ENCODE measurements around the gene FIG4.

Gene FIG4

DNA sequence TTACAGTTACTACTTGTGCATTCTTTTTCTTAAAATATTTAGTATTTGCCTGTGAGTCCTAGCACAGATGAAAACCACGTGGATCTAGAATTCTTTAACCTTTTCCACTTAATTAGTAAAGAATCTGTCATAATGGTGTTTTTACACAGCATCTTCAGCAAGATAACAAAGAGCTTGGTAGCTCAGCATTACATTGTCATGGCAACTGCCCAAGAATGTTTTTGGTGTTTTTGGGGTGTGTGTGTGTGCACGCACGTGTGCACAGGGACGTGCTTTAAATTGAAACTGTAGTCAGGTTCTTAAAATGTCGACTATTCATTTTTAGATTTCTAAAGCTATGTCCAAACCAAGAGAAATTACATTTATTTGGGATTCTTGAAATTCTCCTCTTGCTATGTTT is 108.0 kb downstream of the FIG4 start:
- no peak overlapping the region for H3K27ac ChIP-seq
- H3K27me3 ChIP-seq = no peaks in the 10 kb centered on the region
- H3K4me3 ChIP-seq = no peak overlapping the region
- H3K4me1 ChIP-seq = peaks cover 0 to 6% (median 4%) of the 10 kb centered on the region in 4 donors
- peaks cover 10 to 46% (median 24%) of the 10 kb centered on the region in 3 donors for H3K36me3 ChIP-seq
- TF ChIP-seq CTCF (IDR thresholded peaks at IDR 0.05) = no peak
- DNase-seq = no peak
- no peaks in the 10 kb centered on the region for H3K9me3 ChIP-seq
- intact Hi-C loops (cut with DNase I; ENCODE audit: low total_unique reads) = no loop called here

DNA sequence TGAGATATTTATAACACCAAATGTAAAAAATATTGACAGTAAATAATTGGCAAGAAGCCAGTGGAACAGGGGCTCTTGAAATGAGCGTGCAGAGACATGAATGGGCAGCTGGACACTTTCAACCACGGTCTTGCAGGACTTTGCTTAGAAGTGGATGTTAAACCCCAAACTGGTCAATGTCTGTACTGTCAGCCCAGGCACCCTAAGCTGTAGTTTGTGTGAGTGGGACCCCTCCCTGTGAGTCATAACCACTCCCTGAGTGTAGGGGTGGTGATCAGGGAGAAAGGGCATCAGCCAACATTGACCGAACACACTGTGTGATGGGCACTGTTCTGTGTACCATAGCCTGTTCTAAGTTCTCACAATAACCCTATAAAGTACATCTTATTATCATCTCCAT is 108.6 kb downstream of the FIG4 start:
- Histone ChIP-seq H3K36me3 (peaks cover 10 to 46% (median 24%) of the 10 kb centered on the region in 3 donors), H3K27ac (no peak overlapping the region), H3K9me3 (no peaks in the 10 kb centered on the region), H3K27me3 (no peaks in the 10 kb centered on the region), H3K4me1 (peaks cover 0 to under 1% (median 0%) of the 10 kb centered on the region in 4 donors), H3K4me3 (no peak overlapping the region)
- DNase-seq = no peak
- intact Hi-C loops (cut with DNase I; ENCODE audit: low total_unique reads) = no loop called here
- no peak for TF ChIP-seq CTCF (IDR thresholded peaks at IDR 0.05)

DNA sequence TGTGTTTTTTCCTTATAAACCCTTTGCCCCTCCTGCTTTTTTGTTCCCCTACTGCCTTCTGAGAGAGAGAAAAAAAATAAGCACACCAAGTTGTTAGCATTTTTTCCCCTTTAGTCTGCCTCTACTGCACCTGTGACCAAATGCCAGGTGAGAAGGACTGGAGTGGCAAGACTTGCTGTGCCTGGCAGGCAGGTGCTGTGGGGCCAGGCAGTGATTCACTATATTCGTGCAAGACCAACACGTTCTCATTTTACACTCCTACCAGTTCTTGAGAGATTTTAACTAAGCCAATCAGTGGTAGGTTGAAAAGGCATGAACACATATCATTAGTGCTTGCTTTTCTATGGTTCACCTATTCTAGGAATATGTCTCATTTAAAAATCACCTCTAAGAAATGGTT is 109.7 kb downstream of the FIG4 start:
- no peak overlapping the region for H3K4me3 ChIP-seq
- intact Hi-C loops (cut with DNase I; ENCODE audit: low total_unique reads) = no loop called here
- TF ChIP-seq CTCF (IDR thresholded peaks at IDR 0.05) = no peak
- H3K27me3 ChIP-seq = no peaks in the 10 kb centered on the region
- no peaks in the 10 kb centered on the region for H3K9me3 ChIP-seq
- H3K4me1 ChIP-seq = no peaks in the 10 kb centered on the region
- no peak for DNase-seq
- H3K27ac ChIP-seq = no peak overlapping the region
- H3K36me3 ChIP-seq = peaks cover 10 to 46% (median 22%) of the 10 kb centered on the region in 3 donors

DNA sequence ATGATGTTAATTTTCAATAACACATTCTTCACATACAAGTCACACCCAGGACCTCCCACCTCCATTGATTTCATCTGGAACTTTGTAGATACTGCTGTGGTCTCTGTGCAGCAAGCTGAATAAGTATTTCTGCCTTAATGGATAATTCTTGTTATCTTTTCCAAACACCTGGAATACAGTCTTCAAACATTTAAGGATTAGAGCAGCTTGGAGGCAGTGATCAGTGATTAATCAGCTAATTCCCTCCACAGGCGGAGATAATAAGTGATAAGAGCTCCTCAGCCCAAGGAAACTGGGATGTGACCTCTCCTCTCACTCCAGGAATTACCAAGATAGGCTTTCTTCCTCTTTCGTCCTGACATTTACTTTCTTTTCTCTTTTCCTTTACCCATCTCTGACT is 110.7 kb downstream of the FIG4 start:
- intact Hi-C loops (cut with DNase I; ENCODE audit: low total_unique reads) = no loop called here
- TF ChIP-seq CTCF (IDR thresholded peaks at IDR 0.05) = no peak
- no peak overlapping the region for H3K27ac ChIP-seq
- peaks cover 10 to 36% (median 11%) of the 10 kb centered on the region in 3 donors for H3K36me3 ChIP-seq
- DNase-seq = no peak
- H3K9me3 ChIP-seq = no peaks in the 10 kb centered on the region
- no peaks in the 10 kb centered on the region for H3K4me1 ChIP-seq
- H3K27me3 ChIP-seq = no peaks in the 10 kb centered on the region
- no peak overlapping the region for H3K4me3 ChIP-seq

DNA sequence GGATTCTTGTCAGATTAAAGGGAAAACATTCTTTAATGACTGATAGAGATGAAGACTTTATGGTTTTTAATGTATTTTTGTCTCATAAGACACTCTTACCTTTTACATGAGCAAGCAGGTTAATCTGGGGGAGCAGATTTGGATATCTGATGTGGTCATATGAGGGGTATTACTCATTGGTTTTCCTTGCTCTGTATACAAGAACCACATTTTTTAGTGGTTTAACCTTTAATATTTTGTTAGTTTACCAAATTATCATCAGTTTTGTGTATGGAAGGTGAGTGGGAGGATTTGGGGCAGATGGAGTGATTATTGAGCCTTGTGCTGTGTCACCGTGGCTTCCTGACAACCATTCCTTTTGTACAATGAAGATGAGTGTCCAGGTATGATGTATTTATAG is 112.9 kb downstream of the FIG4 start:
- peaks cover 9 to 30% (median 10%) of the 10 kb centered on the region in 3 donors for H3K36me3 ChIP-seq
- DNase-seq = no peak
- TF ChIP-seq CTCF (IDR thresholded peaks at IDR 0.05) = no peak
- H3K27me3 ChIP-seq = no peaks in the 10 kb centered on the region
- H3K4me3 ChIP-seq = no peak overlapping the region
- no peak overlapping the region for H3K27ac ChIP-seq
- H3K9me3 ChIP-seq = no peaks in the 10 kb centered on the region
- intact Hi-C loops (cut with DNase I; ENCODE audit: low total_unique reads) = no loop called here
- no peaks in the 10 kb centered on the region for H3K4me1 ChIP-seq

- Histone ChIP-seq H3K36me3 (peaks cover 0 to under 1% (median 0%) of the 10 kb centered on the region in 3 donors), H3K27ac (no peak overlapping the region), H3K4me1 (no peaks in the 10 kb centered on the region), H3K9me3 (no peaks in the 10 kb centered on the region), H3K4me3 (no peak overlapping the region), H3K27me3 (no peaks in the 10 kb centered on the region)
- DNase-seq = no peak
- no peak for TF ChIP-seq CTCF (IDR thresholded peaks at IDR 0.05)
- intact Hi-C loops (cut with DNase I; ENCODE audit: low total_unique reads) = no loop called here
Measured at GRCh38 chr6:109807881-109808280, 116.8 kb downstream of the FIG4 start.
